ENCODE data around the gene CC2D1B.

Gene CC2D1B

GRCh38 chr1:52368383-52369172 is 2.6 kb upstream of the CC2D1B start:
- no peak overlapping the region for H3K4me3 ChIP-seq (ENCODE audit: low read length)
- no peaks in the 10 kb centered on the region for H3K27me3 ChIP-seq (ENCODE audit: insufficient read depth, low read length)
- H2AFZ ChIP-seq (ENCODE audit: low read depth, low read length), result no peak overlapping the region
- H3K4me1 ChIP-seq (ENCODE audit: insufficient read depth, low read length), result peaks cover 10% of the 10 kb centered on the region
- peaks cover 17% of the 10 kb centered on the region for H3K36me3 ChIP-seq (ENCODE audit: insufficient read depth, low read length)
- H3K9me3 ChIP-seq (ENCODE audit: low read length), result no peaks in the 10 kb centered on the region

- Histone ChIP-seq H3K9me3 (ENCODE audit: low read length) (no peaks in the 10 kb centered on the region), H3K4me3 (ENCODE audit: low read length) (no peak overlapping the region), H3K27me3 (ENCODE audit: insufficient read depth, low read length) (no peaks in the 10 kb centered on the region), H3K36me3 (ENCODE audit: insufficient read depth, low read length) (peaks cover 14% of the 10 kb centered on the region), H2AFZ (ENCODE audit: low read depth, low read length) (no peak overlapping the region), H3K4me1 (ENCODE audit: insufficient read depth, low read length) (peaks cover 10% of the 10 kb centered on the region)
Observed at GRCh38 chr1:52367272-52367671, 1.3 kb upstream of the CC2D1B start.

- peak overlapping the region; percentile 43 for H2AFZ ChIP-seq (ENCODE audit: low read depth, low read length)
- peaks cover 20% of the 10 kb centered on the region for H3K36me3 ChIP-seq (ENCODE audit: insufficient read depth, low read length)
- H3K4me1 ChIP-seq (ENCODE audit: insufficient read depth, low read length), result peaks cover 10% of the 10 kb centered on the region
- no peaks in the 10 kb centered on the region for H3K9me3 ChIP-seq (ENCODE audit: low read length)
- no peaks in the 10 kb centered on the region for H3K27me3 ChIP-seq (ENCODE audit: insufficient read depth, low read length)
- peak overlapping the region; percentile 81 for H3K4me3 ChIP-seq (ENCODE audit: low read length)
Observed at GRCh38 chr1:52366517-52366827, 467 bp upstream of the CC2D1B start.

DNA sequence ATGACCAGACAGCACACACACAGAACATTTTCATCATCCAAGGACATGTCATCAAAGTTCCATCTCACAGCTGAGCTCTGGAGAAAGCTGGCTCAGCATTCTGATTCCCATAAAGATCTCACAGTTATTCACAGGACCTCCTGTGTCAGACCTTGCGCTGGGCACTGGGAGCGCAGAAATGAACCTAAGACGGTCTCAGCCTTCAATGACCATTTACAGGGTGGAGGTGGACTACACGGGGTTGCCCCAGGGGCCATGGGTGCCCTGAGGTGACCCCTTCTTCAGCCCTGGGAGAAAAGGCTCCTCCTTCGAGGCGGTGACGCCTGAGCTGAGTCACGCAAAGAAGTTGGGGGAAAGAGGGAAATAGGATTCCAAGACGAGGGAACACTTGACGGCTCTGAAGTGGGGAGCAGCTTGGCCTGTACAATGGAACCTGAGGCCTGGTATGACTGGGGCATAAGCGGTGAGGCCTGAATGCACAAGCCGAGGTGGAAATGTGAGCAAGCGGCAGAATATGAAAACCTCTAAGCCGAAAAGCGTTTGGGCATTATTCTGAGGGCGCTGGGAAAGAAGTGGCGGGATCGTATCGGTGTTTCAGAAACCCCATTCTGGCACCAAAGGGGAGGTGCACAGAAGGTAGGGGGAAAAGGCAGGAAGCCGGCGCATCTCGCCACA is 797 bp downstream of the CC2D1B start:
- Histone ChIP-seq H3K9me3 (ENCODE audit: low read length) (no peaks in the 10 kb centered on the region), H3K4me1 (ENCODE audit: insufficient read depth, low read length) (peaks cover 10% of the 10 kb centered on the region), H3K4me3 (ENCODE audit: low read length) (peak overlapping the region; percentile 81), H2AFZ (ENCODE audit: low read depth, low read length) (peak overlapping the region; percentile 93), H3K36me3 (ENCODE audit: insufficient read depth, low read length) (peaks cover 33% of the 10 kb centered on the region), H3K27me3 (ENCODE audit: insufficient read depth, low read length) (no peaks in the 10 kb centered on the region)

- H3K4me1 ChIP-seq (ENCODE audit: insufficient read depth, low read length), result peaks cover 10% of the 10 kb centered on the region
- H2AFZ ChIP-seq (ENCODE audit: low read depth, low read length), result no peak overlapping the region
- no peaks in the 10 kb centered on the region for H3K27me3 ChIP-seq (ENCODE audit: insufficient read depth, low read length)
- H3K4me3 ChIP-seq (ENCODE audit: low read length), result peak overlapping the region; percentile 81
- no peaks in the 10 kb centered on the region for H3K9me3 ChIP-seq (ENCODE audit: low read length)
- H3K36me3 ChIP-seq (ENCODE audit: insufficient read depth, low read length), result peaks cover 42% of the 10 kb centered on the region
Observed at GRCh38 chr1:52364235-52364839, 1.7 kb downstream of the CC2D1B start.

GRCh38 chr1:52360595-52360968 is 5.4 kb downstream of the CC2D1B start:
- H3K4me1 ChIP-seq (ENCODE audit: insufficient read depth, low read length), result peaks cover 10% of the 10 kb centered on the region
- H2AFZ ChIP-seq (ENCODE audit: low read depth, low read length), result no peak overlapping the region
- no peak overlapping the region for H3K4me3 ChIP-seq (ENCODE audit: low read length)
- peaks cover 78% of the 10 kb centered on the region for H3K36me3 ChIP-seq (ENCODE audit: insufficient read depth, low read length)
- H3K9me3 ChIP-seq (ENCODE audit: low read length), result no peaks in the 10 kb centered on the region
- no peaks in the 10 kb centered on the region for H3K27me3 ChIP-seq (ENCODE audit: insufficient read depth, low read length)

DNA sequence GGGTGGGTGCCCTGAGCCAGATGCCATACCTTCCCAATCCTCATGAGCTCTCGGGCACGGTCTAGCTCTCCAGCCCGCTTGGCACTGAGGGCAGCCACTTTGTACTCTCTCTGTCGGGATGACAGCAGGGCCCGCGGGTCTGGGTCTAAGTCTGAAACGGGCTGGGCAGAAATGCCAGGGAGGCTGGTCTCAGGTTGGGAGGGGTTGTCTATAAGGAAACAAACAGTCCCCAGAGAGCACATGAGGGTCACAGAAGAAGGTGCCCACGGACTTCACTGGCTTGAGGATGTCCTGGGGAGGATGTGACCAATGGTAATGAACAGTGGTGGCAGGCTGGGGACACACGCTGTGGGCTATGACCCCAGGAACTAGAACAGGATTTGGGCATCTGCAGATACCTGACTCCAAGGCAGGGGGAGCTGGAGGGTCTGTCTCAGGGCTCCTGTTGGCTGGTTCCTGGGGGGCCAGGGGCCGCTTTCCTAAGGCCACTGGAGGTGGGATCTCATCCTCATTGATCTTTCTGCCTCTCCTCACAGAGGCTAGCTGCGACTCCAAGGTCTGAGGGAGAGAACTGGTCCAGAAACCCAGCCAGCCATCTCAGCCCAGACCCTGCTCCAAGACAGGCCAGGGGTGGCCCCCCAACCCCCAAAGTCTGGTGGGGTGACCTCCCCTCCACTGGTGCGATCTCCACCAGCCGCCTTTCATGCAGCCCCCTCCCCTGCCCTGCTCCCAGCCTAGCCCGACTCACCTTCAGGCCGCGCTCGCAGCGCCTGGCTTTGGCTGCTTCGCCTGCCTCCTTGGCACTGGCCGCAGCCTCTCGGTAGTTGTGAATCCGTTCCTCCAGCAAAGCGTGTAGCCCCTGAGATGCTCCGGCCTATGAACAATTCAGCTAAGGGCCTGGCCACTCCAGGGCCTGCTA is 6.1 kb downstream of the CC2D1B start:
- Histone ChIP-seq H3K4me1 (ENCODE audit: insufficient read depth, low read length) (peaks cover 5% of the 10 kb centered on the region), H3K9me3 (ENCODE audit: low read length) (no peaks in the 10 kb centered on the region), H3K27me3 (ENCODE audit: insufficient read depth, low read length) (no peaks in the 10 kb centered on the region), H3K4me3 (ENCODE audit: low read length) (no peak overlapping the region), H2AFZ (ENCODE audit: low read depth, low read length) (no peak overlapping the region), H3K36me3 (ENCODE audit: insufficient read depth, low read length) (peaks cover 85% of the 10 kb centered on the region)

DNA sequence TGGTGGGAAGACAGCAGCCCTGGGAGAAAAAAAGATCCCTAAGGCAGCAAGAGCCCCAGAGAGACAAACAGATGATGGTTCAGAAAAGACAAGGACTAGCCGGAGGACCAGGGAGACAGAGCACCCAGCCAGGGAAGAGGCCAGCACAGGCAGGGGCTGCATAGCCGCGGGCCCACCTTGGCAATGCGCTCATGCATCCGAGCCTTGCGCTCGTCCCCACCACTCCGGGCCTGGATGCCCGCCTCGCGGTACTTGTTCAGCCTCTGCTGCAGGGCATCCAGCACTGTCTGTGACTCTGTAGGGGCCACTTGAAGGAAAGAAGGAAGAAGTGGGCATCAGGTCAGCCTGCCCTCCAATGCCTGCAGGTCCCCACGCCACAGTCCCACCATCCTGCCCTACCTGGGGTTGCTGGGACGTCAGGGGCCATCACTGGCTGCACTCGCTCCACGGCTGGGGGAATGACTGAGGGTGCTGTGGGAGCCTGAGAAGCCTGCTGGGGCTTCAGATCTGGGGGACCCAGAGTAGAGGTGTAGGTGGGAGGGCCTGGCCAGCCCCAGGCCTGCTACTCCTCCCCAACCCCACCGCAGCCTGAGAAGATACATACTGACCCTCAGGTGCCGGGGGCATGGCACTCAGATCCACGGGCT is 7.0 kb downstream of the CC2D1B start:
- H3K36me3 ChIP-seq (ENCODE audit: insufficient read depth, low read length), result peaks cover 91% of the 10 kb centered on the region

GRCh38 chr1:52357397-52357796 is 8.6 kb downstream of the CC2D1B start:
- peaks cover 98% of the 10 kb centered on the region for H3K36me3 ChIP-seq (ENCODE audit: insufficient read depth, low read length)
- no peaks in the 10 kb centered on the region for H3K9me3 ChIP-seq (ENCODE audit: low read length)
- no peaks in the 10 kb centered on the region for H3K4me1 ChIP-seq (ENCODE audit: insufficient read depth, low read length)
- H3K27me3 ChIP-seq (ENCODE audit: insufficient read depth, low read length), result no peaks in the 10 kb centered on the region
- H2AFZ ChIP-seq (ENCODE audit: low read depth, low read length), result no peak overlapping the region
- no peak overlapping the region for H3K4me3 ChIP-seq (ENCODE audit: low read length)

More for the DNA sequence above, 7.0 kb downstream of the CC2D1B start:
- no peaks in the 10 kb centered on the region for H3K27me3 ChIP-seq (ENCODE audit: insufficient read depth, low read length)
- H3K4me1 ChIP-seq (ENCODE audit: insufficient read depth, low read length), result no peaks in the 10 kb centered on the region
- H3K9me3 ChIP-seq (ENCODE audit: low read length), result no peaks in the 10 kb centered on the region
- H2AFZ ChIP-seq (ENCODE audit: low read depth, low read length), result no peak overlapping the region
- no peak overlapping the region for H3K4me3 ChIP-seq (ENCODE audit: low read length)

- Histone ChIP-seq H3K27me3 (ENCODE audit: insufficient read depth, low read length) (no peaks in the 10 kb centered on the region), H3K9me3 (ENCODE audit: low read length) (no peaks in the 10 kb centered on the region), H3K36me3 (ENCODE audit: insufficient read depth, low read length) (peaks cover 96% of the 10 kb centered on the region), H3K4me1 (ENCODE audit: insufficient read depth, low read length) (peaks cover under 1% of the 10 kb centered on the region), H2AFZ (ENCODE audit: low read depth, low read length) (no peak overlapping the region), H3K4me3 (ENCODE audit: low read length) (no peak overlapping the region)
Observed at GRCh38 chr1:52356818-52357355, 9.1 kb downstream of the CC2D1B start.

DNA sequence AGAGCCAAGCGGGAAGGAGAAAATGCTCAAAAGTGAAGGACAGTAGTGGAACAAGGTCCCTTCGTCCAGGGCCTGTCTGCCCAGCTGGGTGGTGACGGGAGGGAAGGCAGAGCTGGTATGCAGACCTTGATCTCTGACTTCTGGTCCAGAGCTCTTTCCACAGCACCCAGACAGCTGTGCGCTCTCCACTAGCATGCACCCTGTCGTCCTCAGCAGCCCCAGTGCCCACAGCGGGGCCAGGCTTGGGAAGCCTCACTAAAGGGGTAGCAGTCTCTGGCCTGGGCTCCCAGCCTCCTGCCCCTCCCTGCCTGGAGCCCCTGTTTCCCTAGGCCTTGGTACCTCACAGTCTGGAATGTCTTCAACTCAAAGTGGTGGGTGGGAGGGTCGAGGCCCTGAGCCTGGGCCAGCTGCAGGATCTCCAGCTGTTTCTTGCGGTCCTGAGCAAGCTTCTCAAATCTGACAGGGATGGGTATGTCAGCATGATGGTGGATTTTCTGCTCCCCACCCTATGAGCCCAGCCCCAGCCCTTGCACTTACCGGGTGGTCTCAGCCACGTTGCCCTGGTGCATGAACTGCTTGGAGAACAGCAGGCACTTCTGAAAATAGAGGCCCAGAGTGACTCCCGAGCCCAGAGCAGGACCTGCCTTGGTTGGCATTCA is 10.0 kb downstream of the CC2D1B start:
- Histone ChIP-seq H3K4me3 (ENCODE audit: low read length) (no peak overlapping the region), H3K36me3 (ENCODE audit: insufficient read depth, low read length) (peaks cover 88% of the 10 kb centered on the region), H3K9me3 (ENCODE audit: low read length) (no peaks in the 10 kb centered on the region), H3K4me1 (ENCODE audit: insufficient read depth, low read length) (peaks cover 7% of the 10 kb centered on the region), H3K27me3 (ENCODE audit: insufficient read depth, low read length) (no peaks in the 10 kb centered on the region), H2AFZ (ENCODE audit: low read depth, low read length) (no peak overlapping the region)

GRCh38 chr1:52355436-52355835 is 10.6 kb downstream of the CC2D1B start:
- Histone ChIP-seq H3K4me1 (ENCODE audit: insufficient read depth, low read length) (peaks cover 12% of the 10 kb centered on the region), H3K27me3 (ENCODE audit: insufficient read depth, low read length) (no peaks in the 10 kb centered on the region), H2AFZ (ENCODE audit: low read depth, low read length) (no peak overlapping the region), H3K36me3 (ENCODE audit: insufficient read depth, low read length) (peaks cover 83% of the 10 kb centered on the region), H3K9me3 (ENCODE audit: low read length) (no peaks in the 10 kb centered on the region), H3K4me3 (ENCODE audit: low read length) (no peak overlapping the region)

Measured in neuron (in vitro differentiated cells).